ENCODE measurements around the gene AHSA1.
"Not testable (repeated sequence)": the region's sequence is repeated elsewhere in the genome, so short reads cannot be mapped to it uniquely, and the experiment has no call there.

Gene AHSA1

GRCh38 chr14:77457522-77458248, at the start of gene AHSA1, which contains the start of gene VIPAS39:
AHSA1 (plus strand) TSS chr14:77458093; CDS start chr14:77458190, 97 bp downstream.
VIPAS39 (minus strand) TSS chr14:77457601; CDS start chr14:77454102, 3,499 bp downstream.
- DNase-seq: peak; percentile 78 to 84

- DNase-seq: no peak
These were observed 48.8 kb upstream of the AHSA1 start for GRCh38 chr14:77409131-77409533.

GRCh38 chr14:77415403-77416030, 42.4 kb upstream of the AHSA1 start:
- DNase-seq: not testable (repeated sequence)

GRCh38 chr14:77416098-77416497, 41.8 kb upstream of the AHSA1 start:
- DNase-seq: not testable (repeated sequence)

- DNase-seq: no peak
These were observed 41.1 kb upstream of the AHSA1 start for GRCh38 chr14:77416836-77417235.

GRCh38 chr14:77421201-77421600, 36.7 kb upstream of the AHSA1 start:
- DNase-seq: no peak

GRCh38 chr14:77423423-77423822, 34.5 kb upstream of the AHSA1 start, which contains the start of gene NOXRED1:
NOXRED1 (minus strand) TSS chr14:77423523; CDS start chr14:77422889, 634 bp downstream.
- DNase-seq: no peak

- DNase-seq: no peak
These were observed 33.0 kb upstream of the AHSA1 start for GRCh38 chr14:77424862-77425261.

- DNase-seq: no peak
These were observed 31.5 kb upstream of the AHSA1 start for GRCh38 chr14:77426396-77426795.

- no peak for DNase-seq
These were observed 21.9 kb upstream of the AHSA1 start for GRCh38 chr14:77436042-77436441.

- no peak for DNase-seq
These were observed 19.3 kb upstream of the AHSA1 start for GRCh38 chr14:77438596-77438995.

GRCh38 chr14:77439861-77440260, 18.0 kb upstream of the AHSA1 start:
- DNase-seq: no peak

GRCh38 chr14:77442196-77442595, 15.7 kb upstream of the AHSA1 start:
- no peak for DNase-seq

GRCh38 chr14:77455966-77456640, 1.8 kb upstream of the AHSA1 start:
- no peak for DNase-seq

- DNase-seq: no peak
These were observed 775 bp upstream of the AHSA1 start for GRCh38 chr14:77457115-77457521.

- DNase-seq: peak; percentile 7 to 16
These were observed 507 bp downstream of the AHSA1 start for GRCh38 chr14:77458249-77458950.

GRCh38 chr14:77459072-77459723, 1.3 kb downstream of the AHSA1 start:
- DNase-seq: peak; percentile 62 to 70

GRCh38 chr14:77467801-77468200, 9.9 kb downstream of the AHSA1 start:
- no peak for DNase-seq

GRCh38 chr14:77469067-77469505, 11.2 kb downstream of the AHSA1 start:
- no peak for DNase-seq

GRCh38 chr14:77469539-77469938, 11.6 kb downstream of the AHSA1 start:
- DNase-seq: no peak

GRCh38 chr14:77470224-77470870, 12.5 kb downstream of the AHSA1 start:
- no peak for DNase-seq

GRCh38 chr14:77473921-77474320, 16.0 kb downstream of the AHSA1 start:
- DNase-seq: no peak
